Astrocyte of the spinal cord (primary cell): ENCODE measurements around the gene LSAMP.

Source experiments
- DNase-seq: peaks from one replicate; pipeline ENCODE4 v3.0.0; 2011; ENCODE audit warnings: low read depth, low spot score
- H3K4me3 ChIP-seq: 2 replicates; pipeline ENCODE4 v1.5.1; 2011; ENCODE audit warnings: low read depth, mild to moderate bottlenecking, low read length, moderate library complexity
- CTCF ChIP-seq: IDR thresholded peaks from 2 replicates; pipeline ENCODE4 v1.5.1; 2012; ENCODE audit warnings: low read depth, mild to moderate bottlenecking, low read length, inconsistent platforms
- in situ Hi-C: cut with HindIII; loops from 2 replicates; pipeline ENCODE4 v1.10.0; 2017; ENCODE audit warnings: low sequenced_read_pairs

LSAMP gene

GRCh38 chr3:116339441-116340028 is 105.8 kb downstream of the LSAMP start:
- DNase-seq: peak; percentile 84
- in situ Hi-C loops: no loop called here
- TF ChIP-seq CTCF: no peak
- H3K4me3 ChIP-seq: no peak overlapping the region

- in situ Hi-C loops: no loop called here
- no peak overlapping the region for H3K4me3 ChIP-seq
- TF ChIP-seq CTCF: no peak
- DNase-seq: no peak
Observed at GRCh38 chr3:116338713-116339112, 106.6 kb downstream of the LSAMP start.

- no peak for DNase-seq
- peak; percentile 17 for TF ChIP-seq CTCF
- in situ Hi-C loops: no loop called here
- no peak overlapping the region for H3K4me3 ChIP-seq
Observed at GRCh38 chr3:116337229-116337628, 108.1 kb downstream of the LSAMP start.

- DNase-seq: no peak
- H3K4me3 ChIP-seq: no peak overlapping the region
- in situ Hi-C loops: no loop called here
- no peak for TF ChIP-seq CTCF
Observed at GRCh38 chr3:116331380-116331779, 113.9 kb downstream of the LSAMP start.

- in situ Hi-C loops: no loop called here
- no peak for TF ChIP-seq CTCF
- DNase-seq: peak; percentile 45
- H3K4me3 ChIP-seq: no peak overlapping the region
Observed at GRCh38 chr3:116322750-116323375, 122.4 kb downstream of the LSAMP start.

- in situ Hi-C loops: no loop called here
- no peak overlapping the region for H3K4me3 ChIP-seq
- no peak for DNase-seq
- TF ChIP-seq CTCF: no peak
Observed at GRCh38 chr3:116318370-116318769, 126.9 kb downstream of the LSAMP start.

- in situ Hi-C loops: no loop called here
- H3K4me3 ChIP-seq: no peak overlapping the region
- no peak for DNase-seq
- TF ChIP-seq CTCF: no peak
Observed at GRCh38 chr3:116316771-116317170, 128.5 kb downstream of the LSAMP start.
